ENCODE measurements around the gene ZMPSTE24.
"Not testable (repeated sequence)": the region's sequence is repeated elsewhere in the genome, so short reads cannot be mapped to it uniquely, and the experiment has no call there.

ZMPSTE24 gene

DNA sequence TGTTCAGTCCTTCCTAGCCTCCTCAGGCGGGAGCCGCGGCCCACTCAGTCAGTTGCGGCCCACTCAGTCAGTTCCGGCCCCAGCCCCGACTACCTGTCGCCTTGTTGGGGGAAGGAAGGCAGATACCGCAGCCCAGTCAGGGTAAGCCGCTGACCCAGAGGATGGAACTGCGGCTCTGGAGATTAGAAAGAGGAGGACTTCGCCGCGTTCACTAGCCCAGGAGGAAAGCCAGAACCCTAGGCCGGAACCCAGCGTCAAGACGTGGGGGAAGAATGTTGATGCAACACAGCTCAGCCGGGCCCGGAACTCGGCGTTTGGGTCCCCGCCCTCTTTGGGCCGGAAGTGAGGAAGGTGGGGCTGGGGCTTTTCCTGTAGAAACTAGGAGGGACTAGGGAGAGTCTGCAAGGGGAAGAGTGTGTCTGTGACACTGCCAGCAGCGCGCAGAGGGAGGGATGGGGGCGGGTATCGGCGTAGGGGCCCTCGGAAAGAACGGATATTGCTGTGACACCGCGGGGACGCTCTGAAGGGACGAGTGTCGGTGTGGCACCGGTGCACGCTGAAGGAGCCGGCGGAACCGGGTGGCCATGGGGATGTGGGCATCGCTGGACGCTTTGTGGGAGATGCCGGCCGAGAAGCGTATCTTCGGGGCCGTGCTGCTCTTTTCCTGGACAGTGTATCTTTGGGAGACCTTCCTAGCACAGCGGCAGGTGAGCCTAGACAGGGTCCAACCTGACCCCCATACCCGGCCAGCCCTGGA lies at the start of gene ZMPSTE24:
ZMPSTE24 (plus strand) TSS at position 549 of the 757 bp plus-strand sequence; CDS start at position 585, 36 bp downstream.
- peak; percentile 95 for DNase-seq (ENCODE audit: low spot score)

DNA sequence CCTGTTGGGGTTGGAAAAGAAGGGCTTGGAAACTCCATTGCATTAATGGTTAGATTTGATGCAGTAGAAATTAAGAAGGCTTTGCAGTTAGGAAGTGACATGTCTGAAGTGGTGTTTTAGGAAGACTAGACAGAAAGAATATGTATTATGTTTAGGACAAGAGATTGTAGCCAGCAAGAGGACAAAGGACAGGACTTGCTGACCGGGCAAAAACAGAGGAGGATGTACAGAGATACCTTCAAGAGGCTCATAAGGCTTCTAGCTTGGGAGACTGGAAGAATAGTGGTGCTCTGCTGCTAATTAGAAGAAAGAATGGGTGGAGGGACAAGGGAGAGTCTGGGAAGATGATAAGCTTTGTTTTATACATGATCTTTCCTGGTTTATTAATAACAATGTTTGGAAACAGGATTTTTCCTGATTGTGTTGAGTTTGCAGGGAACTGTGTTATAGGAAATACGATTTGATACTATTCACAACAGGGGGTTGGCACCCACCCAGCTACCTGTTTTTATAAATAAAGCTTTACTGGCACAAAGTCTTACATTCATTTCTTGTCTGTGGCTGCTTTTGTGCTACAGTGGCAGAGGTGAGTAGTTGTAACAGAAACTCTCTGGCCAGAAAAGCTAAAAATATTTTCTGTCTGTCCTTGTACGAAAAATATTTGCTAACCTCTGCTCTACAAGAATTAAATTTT lies 47.4 kb upstream of the ZMPSTE24 start:
- no peak for DNase-seq (ENCODE audit: low spot score)

DNA sequence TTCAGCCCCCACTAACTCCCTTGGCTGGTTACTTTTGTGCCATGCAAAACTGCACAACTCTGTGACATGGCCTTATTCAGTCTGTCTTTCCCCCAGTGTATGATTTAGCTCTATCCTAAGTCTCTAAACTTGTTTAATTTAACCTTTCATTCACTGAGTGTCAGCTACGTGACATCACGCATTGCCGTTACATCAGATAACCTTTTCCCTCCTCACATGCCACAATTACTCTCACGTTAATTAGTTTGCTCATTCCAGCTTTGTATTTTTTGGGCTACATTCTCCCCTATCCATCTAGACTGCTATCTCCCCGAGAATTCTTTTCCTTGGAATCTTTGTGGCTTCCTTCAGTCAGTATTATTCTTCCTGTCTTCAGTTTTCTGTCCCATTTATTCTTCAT lies 39.7 kb upstream of the ZMPSTE24 start:
- no peak for DNase-seq (ENCODE audit: low spot score)

DNA sequence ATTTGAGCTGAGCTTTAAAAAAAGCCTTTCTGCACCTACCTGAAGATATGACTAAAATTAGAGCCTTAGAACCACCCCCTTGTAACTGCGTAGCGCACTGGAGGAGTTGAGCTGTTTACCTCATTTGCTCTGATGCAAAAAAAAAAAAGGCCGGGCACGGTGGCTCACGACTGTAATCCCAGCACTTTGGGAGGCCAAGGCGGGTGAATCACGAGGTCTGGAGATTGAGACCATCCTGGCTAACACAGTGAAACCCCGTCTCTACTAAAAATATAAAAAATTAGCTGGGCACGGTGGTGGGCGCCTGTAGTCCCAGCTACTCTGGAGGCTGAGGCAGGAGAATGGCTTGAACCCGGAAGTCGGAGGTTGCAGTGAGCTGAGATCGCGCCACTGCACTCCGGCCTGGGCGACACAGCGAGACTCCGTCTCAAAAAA lies 36.5 kb upstream of the ZMPSTE24 start:
- not testable (repeated sequence) for DNase-seq (ENCODE audit: low spot score)

DNA sequence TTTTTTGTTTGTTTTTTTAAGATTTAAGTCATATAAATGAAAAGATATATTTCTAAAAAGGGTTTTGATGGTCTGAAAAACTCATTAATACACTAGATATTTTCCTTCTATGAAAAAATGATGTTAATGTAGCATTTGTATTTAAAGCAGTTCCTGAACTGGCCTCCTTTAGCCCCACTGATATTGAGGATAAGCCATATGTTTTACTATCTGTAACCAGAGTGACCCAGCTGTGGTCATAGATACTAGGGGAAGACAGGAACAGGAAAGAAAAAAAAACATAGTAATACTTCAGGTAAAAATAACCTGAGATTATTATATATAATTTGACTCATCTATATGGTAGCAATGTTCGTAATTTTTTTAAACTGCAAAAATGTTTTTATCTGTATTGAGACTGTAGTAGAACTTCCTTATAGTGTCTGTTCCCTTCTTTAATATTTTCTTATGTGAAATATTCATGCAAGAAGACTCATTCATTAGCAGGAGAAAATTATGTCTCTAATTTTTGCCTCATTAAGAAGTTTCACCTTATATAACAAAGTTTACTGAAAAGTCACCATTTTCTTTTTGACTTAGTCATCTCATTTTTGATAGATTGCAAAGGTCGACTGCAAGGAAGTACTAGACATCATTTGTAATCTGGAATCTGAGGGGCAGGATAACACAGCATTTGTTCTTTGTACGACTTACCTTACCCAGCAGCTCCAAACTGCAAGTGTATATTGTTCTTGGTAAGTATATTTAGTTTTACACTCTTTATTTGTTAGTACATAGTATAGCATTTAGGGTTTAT lies 35.9 kb upstream of the ZMPSTE24 start:
- DNase-seq (ENCODE audit: low spot score), result no peak

DNA sequence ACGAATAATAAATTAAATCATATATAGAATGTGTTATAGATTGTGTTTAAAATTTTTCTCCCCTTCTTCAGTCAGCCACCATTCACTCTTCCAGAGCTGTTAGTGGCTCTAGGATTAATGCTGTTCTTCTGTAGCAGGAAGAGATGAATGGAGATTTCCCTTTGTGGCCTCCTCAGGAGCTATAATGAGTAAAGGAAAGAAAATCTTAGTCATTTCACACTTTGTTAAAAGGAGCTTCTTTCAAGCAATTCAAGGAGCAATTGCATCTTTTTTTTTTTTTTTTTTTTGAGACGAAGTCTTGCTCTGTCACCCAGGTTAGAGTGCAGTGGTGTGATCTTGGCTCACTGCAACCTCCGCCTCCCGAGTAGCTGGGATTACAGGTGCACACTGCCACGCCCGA lies 34.0 kb upstream of the ZMPSTE24 start:
- no peak for DNase-seq (ENCODE audit: low spot score)

DNA sequence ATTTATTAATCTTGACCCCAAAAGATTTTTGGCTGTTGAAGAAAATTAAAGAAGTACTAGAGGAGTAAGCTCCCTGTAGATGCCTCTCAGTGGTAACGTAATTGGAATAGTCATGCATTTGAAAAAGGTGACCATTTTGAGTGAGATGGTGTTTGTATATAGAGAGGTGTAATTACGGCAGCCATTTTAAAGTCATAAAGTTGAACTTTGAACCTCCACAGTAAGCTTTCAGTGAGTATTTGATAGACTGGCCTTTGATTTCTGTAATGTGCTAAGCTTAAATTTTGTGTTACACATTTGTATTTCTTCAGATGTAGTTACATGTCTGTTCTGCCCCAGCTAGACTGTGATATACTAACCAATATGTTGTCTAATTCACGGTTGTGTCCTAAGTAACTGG lies 31.8 kb upstream of the ZMPSTE24 start:
- DNase-seq (ENCODE audit: low spot score), result no peak

DNA sequence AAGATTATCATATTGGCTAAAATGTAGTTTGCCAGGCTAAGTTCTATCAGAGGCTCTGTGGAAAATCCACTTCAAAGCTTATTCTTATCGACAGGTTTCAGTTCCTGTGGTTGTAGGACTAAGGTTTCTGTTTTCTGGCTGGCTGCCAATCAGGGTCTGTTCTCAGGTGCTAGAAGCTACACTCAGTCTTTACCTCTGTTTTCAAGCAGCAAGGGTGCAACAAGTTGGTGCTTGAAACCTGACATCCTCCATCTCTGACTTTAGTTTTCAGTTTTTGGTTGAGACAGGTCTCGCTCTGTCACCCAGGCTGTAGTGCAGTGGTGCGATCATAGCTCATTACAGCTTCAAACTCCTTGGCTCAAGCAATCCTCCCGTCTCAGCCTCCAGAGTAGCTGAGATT lies 25.6 kb upstream of the ZMPSTE24 start:
- no peak for DNase-seq (ENCODE audit: low spot score)

DNA sequence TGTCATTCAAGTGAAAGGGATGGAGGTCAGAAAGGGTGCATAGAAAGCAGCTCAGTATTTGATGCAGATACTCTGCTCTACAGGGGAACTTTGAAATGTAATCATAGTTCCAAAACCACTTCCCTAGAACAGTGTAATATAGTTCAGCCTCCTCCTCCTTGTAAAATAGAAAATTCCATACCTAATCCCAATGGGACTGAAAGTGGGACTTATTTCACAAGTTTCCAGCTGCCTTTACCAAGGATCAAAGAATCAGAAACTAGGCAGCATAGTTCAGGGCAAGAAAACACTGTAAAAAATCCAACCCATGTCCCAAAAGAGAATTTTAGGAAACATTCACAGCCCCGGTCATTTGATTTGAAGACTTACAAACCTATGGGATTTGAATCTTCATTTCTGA lies 18.4 kb upstream of the ZMPSTE24 start:
- DNase-seq (ENCODE audit: low spot score), result no peak

DNA sequence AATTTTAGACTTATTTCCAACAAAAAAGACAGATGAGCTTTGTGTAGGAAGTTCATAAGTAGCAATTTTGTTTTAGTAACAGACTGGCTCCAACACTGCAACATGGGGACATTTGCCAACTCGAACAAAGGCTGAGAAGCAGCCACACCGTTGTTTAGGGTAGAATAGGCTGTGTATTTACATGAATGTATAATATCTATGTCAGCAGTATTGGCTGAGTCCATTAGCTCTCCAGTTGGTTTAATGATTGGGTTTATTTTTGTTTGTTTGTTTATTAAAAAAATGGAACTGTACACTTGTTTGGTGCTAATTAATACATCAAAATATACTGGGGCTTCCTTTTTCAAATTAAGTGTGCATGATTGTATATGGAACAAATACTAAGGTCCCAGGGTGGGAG lies 17.6 kb upstream of the ZMPSTE24 start:
- DNase-seq (ENCODE audit: low spot score), result no peak

DNA sequence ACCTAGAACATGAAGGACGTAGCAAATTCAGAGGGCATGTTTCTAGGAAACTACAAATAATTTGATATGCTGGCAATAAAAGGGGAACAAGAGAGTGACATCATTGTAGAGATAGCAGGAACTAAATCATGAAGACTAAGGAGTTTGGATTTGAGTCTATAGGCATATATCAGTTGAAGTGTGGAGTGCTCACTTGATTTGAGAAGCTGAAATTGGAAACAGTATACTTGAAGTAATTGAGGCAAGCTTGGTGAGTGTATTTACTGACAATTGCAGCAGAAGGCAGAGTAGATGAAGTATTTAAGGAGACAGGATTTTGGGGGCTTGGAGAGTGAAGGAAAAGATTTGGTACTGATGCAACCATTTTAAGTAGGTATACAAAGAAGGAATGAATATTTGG lies 16.7 kb upstream of the ZMPSTE24 start:
- DNase-seq (ENCODE audit: low spot score), result no peak

DNA sequence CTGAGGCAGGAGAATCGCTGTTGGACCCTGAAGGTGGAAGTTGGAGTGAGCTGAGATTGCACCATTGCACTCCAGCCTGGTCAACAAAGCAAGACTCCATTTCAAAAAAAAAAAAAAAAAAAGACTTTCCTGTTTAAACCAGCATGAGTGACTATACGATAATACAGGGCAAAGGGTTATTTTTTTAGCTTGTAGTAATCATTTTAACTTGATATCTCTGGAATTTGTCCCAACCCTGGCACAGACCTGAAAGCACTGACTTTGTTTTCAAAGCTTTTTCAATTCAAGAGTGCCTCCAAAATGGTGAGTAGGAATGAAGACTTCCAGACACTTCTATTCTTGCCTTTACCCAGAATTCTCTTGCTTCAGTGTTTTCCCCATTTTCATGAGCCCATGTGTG lies 14.7 kb upstream of the ZMPSTE24 start:
- DNase-seq (ENCODE audit: low spot score), result no peak

DNA sequence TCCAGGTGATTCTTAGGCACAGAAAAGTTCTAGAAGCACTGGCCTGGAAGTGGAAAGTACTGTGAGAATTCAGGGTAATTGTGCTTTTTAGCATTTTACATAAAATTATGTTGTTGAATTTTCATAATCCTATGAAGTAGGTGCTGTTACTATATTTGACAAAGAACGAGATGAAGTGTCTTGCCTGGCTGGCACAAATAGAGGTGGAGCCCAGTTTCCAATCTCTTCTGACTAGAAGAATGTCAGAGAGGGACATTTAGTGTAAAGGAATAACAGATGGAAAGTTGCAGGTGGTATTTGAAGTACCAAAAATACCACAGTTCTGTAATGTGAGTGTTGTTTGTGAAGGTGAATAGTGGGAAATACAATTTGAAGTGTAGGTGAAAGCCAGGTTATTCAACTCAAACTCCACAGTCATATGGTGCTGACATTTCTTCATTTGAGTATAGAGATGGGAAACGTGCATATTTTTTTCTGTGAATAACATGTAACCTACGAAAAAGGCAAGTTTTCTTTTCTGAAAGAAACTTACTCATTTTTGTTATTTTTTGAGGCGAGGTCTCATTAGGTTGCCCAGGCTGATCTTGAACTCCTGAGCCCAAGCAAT lies 13.8 kb upstream of the ZMPSTE24 start:
- DNase-seq (ENCODE audit: low spot score), result no peak

DNA sequence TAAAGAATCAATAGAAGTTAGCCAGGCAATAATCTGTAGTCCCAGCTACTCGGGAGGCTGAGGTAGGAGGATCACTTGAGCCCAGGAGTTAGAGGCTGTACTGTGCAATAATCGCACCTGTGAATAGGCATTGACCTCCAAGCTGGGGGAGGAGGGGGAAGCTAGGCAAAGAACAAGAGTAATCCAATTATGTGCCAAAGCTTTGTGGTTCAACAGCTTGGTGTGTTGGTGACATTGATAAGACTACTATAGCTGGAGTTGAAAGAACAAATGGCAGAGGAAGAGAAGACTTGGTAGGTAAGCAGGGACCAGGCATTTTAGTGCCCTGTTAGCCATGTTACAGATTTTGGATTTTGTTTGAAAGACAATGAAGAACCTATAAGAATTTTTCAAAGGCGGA lies 12.3 kb upstream of the ZMPSTE24 start:
- DNase-seq (ENCODE audit: low spot score), result no peak

DNA sequence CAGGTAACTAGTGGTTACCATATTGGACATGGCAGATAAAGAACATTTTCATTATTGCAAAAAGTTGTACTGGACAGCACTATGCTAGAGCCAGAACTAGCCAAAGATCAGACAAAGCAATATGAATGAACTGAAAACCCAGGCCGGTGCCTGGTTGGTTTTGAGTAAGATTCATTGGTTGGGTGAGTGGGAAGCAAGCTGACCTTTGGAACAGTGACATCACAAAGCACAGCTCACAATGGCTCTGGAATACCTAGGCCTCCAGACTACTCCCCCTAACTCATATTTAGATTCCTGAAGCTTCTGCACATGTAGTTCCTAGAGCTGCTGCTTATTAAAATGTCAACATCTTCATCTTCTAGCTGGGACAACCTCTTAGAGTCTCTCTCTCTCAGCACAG lies 10.4 kb upstream of the ZMPSTE24 start, which contains the start of gene TMCO2:
TMCO2 (plus strand) TSS at position 283 of the 400 bp plus-strand sequence; CDS start at position 340, 57 bp downstream.
- no peak for DNase-seq (ENCODE audit: low spot score)

DNA sequence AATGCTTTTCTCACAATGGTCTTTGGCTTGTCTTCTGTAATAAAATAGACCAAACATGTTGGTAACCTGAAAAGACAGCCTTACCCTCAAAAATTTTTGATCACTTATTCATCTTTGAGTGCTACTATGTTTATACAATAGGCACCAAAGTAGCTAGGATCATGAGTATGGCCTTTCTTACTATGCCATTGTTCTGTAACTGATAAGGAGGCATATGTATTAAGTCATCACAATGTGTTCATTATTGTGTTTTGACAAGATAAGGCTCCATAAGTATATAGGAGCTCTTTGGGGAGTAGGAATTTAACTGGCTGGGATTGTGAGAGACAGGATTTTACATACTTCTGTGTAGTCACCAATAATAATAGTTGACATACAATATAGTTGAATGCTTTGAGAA lies 9.6 kb upstream of the ZMPSTE24 start:
- no peak for DNase-seq (ENCODE audit: low spot score)

DNA sequence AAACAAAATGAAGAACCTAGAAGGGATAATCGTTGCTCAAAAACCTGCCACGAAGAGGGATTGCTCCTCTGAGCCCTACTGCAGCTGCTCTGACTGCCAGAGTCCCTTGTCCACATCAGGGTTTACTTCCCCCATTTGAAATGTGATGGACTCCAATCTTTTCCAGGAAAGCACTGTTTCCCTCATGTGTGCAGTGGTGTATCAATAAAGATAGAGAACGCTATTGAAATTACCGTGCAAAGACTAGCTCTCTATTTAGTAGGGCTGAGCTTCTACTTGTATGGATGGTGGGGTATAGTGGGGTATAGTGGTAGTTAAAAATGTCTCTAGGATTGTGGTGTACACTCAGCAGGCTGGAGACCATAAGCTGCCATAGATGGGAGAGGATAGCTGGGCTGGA lies 6.6 kb upstream of the ZMPSTE24 start:
- DNase-seq (ENCODE audit: low spot score), result no peak

DNA sequence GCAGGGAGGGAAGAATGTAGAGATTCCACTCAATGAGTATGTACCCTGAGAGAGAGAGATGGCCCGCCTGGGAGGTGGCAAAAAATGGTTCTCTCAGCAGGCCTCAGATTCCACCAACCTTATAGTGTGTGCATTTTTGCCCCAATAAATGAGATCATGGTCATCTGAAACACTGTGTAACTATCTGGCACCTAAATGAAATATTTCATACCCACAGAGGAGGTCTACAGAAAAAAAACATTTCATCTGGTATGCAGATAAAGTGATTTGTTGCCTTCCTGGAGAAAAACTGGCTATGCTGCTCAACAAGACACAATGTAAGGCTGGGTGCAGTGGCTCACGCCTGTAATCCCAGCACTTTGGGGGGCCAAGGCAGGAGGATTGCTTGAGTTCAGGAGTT lies 5.4 kb upstream of the ZMPSTE24 start:
- DNase-seq (ENCODE audit: low spot score), result no peak

DNA sequence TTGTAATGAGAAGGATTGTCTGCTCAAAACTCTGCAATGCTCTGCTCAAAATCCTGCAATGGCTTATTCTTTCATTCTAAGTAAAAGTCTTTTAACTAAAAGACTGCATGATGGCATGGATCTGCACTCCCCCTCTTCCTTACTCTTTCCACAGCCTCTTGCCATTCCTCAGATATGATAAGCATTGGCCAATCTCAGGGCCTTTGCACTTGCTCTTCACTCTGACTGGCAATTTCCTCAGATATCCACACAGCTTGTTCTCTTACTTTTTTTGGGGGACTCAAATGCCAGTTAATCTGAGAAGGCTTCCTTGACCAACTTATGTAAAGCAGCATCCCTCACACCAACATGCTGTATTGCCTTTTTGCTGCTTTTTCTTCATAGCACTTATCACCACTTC lies 2.8 kb upstream of the ZMPSTE24 start:
- DNase-seq (ENCODE audit: low spot score), result no peak

DNA sequence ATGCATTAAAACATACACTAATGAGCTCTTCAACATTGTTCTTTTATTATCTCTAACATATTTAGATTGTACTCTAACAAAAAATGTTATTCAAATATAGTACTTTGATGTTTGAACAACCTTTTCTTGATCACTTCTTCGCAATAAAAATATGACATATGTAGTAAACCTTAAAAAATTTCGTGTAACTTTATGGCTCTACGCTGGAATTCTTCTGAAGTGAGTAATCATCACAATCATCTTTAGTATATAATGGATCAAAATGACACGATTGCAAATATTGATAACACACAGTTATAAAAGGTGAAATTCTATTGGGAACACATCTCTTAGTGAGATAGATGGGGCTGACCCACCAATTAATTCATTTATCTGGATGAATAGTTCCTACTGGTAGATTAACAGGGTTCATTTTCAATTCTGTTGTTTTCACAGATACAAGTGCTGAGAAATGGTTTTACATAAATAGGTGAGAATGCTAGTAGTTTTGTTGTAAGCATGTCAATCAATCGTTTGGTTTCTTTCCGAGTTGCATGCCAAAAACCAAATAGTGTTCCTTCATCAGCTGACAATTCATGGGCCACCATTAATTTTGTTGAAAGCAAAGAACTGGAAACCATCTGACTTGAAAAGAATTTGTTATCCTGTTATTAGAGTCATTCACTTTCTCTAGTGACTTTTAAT lies 1.5 kb upstream of the ZMPSTE24 start:
- no peak for DNase-seq (ENCODE audit: low spot score)

DNA sequence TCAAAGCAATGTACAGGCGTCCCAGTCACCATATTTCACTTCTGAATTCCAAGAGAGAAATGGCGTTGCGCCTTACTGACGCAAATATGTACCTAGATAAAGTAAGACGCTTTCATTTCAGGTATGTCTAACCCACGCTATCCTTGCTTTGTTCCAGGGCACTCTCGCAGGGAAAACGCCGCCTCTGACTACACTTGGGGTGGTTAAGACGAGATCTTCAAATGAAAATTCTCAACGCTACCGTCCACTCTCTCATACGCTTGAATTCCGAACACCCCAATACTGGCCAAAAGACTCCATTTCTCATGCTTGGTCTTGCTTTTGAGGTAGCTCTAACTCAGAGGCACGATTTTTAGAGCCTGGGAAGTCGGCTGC lies 736 bp upstream of the ZMPSTE24 start:
- DNase-seq (ENCODE audit: low spot score), result no peak

DNA sequence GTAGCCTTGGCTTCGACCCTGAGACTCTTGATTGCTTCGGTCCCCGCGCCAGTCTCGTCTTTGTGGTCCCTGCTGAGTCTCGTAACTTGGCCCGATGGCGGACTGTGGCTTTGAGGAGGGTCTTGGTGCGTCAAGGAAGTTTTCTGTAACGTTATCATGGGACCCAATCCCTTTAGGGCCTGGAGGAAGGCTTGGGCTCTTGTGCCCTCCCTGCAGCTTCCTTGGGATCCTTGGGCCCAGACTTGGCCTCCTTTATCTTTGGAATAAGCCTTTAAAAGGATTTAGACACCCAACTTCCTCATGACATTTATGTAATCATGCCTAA lies 371 bp downstream of the ZMPSTE24 start:
- DNase-seq (ENCODE audit: low spot score), result no peak
